ENCODE data around the gene ZNF730.

DNA sequence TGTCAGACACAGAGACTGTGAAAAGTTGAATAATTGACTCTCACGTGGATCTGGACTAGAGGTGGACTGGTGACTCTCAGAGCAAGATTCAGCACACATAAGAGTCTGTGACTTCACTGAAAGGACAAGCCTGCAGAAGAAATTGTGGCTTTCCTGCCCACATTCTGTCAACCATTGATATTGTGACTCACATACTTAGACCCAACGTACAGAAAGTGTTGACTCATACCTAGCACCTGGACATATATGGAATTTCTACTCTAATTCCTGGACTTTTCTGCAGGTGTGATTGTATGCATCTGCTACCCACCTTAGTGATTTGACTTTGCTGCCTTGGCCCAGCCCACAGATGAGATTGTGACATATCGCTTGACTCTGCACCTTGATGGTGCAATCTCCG lies 15.6 kb upstream of the ZNF730 start:
- TF ChIP-seq EZH2 (IDR thresholded peaks at IDR 0.05; ENCODE audit: low read length, unreplicated experiment) (no peak), EZH2phosphoT487 (IDR thresholded peaks at IDR 0.05; ENCODE audit: borderline replicate concordance, low read length) (no peak)
- TF ChIP-seq, protein P1, sequence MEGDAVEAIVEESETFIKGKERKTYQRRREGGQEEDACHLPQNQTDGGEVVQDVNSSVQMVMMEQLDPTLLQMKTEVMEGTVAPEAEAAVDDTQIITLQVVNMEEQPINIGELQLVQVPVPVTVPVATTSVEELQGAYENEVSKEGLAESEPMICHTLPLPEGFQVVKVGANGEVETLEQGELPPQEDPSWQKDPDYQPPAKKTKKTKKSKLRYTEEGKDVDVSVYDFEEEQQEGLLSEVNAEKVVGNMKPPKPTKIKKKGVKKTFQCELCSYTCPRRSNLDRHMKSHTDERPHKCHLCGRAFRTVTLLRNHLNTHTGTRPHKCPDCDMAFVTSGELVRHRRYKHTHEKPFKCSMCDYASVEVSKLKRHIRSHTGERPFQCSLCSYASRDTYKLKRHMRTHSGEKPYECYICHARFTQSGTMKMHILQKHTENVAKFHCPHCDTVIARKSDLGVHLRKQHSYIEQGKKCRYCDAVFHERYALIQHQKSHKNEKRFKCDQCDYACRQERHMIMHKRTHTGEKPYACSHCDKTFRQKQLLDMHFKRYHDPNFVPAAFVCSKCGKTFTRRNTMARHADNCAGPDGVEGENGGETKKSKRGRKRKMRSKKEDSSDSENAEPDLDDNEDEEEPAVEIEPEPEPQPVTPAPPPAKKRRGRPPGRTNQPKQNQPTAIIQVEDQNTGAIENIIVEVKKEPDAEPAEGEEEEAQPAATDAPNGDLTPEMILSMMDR (conservative IDR thresholded peaks at IDR 0.05; ENCODE audit: low read depth, low read length) = no peak

All from PC-3 (cell line).